Fibroblast of villous mesenchyme (primary cell): ENCODE data around the gene SPATA2L. TPM values are rescaled to one million over a fixed set of nuclear protein-coding genes. Genes with fewer than 3 reads are reported as not detected.

Source experiments
- DNase-seq: peaks from one replicate; pipeline ENCODE4 v3.0.0-alpha.2; 2010; ENCODE audit warnings: low read depth
- H3K4me3 ChIP-seq: 2 replicates; pipeline ENCODE4 v1.5.1; 2011; ENCODE audit warnings: low read depth, mild to moderate bottlenecking, low read length
- total RNA-seq: library from RNA; depleted of rRNA; stranded (reverse); fragments of >200 nt; gene quantifications from 2 replicates; pipeline ENCODE4 v1.2.3, GENCODE V29; 2012
- TF ChIP-seq, protein P1 (sequence below): IDR thresholded peaks from 2 replicates; pipeline ENCODE4 v1.5.1; 2012; ENCODE audit warnings: low read depth, mild to moderate bottlenecking, low read length; ENCODE audit not compliant: insufficient read depth

Gene SPATA2L
- total RNA-seq, 1 donor: 9.5 TPM

DNA sequence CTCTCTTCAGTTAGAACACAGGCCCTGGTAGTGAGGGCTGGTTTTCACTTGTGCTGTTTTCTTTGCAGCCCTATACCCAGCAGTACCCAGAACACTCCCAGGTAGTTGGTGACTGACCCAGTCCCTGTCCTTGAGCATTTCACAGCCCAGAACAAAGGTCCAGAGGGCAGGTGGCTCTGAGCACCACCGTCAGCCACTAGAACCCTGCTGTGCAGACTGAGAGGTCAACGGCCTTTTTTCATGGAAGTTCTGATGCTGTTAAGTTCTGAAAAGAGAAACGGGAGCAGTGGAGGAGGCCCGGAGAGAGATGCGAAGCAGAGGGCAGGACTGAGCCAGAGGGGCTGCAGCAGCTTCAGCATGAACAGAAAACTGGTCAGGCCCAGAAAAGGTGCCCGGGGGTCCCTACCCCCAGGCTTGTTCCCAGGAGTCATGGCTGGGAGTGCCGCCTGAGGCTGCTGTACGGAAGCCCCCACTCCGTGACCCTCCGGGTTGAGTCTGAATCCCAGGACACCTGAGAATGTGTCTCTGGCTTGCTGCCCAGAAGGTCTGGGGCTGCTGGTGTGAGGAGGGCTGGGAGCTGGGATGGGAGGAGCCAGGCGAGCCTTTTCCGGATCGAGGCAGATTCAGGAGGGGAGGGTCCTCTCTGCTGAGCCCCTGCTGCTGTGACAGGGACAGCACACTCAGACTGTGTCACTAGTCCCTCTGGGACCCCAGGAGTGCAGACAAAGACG, 28.5 kb upstream of the SPATA2L start:
- DNase-seq: no peak
- TF ChIP-seq, protein P1, sequence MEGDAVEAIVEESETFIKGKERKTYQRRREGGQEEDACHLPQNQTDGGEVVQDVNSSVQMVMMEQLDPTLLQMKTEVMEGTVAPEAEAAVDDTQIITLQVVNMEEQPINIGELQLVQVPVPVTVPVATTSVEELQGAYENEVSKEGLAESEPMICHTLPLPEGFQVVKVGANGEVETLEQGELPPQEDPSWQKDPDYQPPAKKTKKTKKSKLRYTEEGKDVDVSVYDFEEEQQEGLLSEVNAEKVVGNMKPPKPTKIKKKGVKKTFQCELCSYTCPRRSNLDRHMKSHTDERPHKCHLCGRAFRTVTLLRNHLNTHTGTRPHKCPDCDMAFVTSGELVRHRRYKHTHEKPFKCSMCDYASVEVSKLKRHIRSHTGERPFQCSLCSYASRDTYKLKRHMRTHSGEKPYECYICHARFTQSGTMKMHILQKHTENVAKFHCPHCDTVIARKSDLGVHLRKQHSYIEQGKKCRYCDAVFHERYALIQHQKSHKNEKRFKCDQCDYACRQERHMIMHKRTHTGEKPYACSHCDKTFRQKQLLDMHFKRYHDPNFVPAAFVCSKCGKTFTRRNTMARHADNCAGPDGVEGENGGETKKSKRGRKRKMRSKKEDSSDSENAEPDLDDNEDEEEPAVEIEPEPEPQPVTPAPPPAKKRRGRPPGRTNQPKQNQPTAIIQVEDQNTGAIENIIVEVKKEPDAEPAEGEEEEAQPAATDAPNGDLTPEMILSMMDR: no peak
- H3K4me3 ChIP-seq: no peak overlapping the region

DNA sequence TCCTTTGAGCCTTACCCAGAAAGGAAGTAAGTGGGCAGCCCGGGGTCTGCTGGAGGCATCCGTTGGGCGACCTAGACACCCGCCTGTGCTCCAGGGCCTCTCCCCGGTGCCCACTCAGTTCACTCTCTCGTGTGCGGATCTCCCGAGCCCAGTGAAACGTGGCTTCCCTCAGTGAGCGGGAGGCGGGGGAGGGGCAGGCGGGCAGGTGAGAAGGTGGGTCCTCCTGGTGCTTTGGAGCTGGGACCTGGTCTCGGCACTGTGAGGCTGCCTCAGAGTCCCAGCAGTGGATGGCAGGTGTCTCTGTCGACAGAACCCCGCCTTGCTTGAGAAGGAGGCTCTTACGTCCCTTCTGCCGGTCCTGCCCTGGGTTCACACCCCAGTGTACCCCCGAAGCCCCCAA, 27.8 kb upstream of the SPATA2L start:
- H3K4me3 ChIP-seq: no peak overlapping the region
- TF ChIP-seq, protein P1: no peak
- DNase-seq: no peak

DNA sequence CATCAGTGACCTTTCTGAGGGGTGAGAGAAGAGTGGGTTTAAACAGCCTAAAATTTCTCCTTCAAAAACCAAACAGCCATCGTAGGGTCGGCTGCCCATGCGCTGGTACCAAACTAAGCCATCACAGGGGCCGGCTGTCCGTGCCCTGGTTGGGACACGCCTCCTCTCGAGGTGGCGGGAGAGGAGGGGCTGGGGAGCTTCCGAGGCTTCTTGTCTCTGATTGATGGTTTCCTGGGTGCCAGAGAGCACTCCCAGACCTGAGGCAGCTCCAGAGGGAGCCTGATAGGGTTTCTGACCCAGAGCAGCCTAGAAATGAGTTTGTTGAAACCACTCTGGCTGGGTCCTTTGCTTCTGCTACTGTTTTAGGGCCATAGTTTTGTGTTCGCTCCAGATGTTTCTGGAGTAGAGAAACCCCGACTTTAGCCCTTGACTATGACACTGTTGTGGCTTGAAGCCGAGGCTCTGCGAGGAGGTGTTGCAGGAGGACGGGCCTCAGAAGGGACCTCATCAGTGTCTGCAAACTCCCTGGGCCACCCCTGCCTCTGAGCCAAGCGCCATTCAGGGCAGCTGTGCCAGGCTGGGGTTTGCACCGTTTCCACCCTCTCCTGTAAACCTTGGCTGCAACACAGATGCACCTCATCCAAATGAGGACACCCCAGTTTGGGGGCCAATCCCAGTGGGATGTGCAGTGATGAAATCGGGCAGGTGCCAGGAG, 26.1 kb upstream of the SPATA2L start:
- H3K4me3 ChIP-seq: no peak overlapping the region
- no peak for DNase-seq
- TF ChIP-seq, protein P1: no peak

DNA sequence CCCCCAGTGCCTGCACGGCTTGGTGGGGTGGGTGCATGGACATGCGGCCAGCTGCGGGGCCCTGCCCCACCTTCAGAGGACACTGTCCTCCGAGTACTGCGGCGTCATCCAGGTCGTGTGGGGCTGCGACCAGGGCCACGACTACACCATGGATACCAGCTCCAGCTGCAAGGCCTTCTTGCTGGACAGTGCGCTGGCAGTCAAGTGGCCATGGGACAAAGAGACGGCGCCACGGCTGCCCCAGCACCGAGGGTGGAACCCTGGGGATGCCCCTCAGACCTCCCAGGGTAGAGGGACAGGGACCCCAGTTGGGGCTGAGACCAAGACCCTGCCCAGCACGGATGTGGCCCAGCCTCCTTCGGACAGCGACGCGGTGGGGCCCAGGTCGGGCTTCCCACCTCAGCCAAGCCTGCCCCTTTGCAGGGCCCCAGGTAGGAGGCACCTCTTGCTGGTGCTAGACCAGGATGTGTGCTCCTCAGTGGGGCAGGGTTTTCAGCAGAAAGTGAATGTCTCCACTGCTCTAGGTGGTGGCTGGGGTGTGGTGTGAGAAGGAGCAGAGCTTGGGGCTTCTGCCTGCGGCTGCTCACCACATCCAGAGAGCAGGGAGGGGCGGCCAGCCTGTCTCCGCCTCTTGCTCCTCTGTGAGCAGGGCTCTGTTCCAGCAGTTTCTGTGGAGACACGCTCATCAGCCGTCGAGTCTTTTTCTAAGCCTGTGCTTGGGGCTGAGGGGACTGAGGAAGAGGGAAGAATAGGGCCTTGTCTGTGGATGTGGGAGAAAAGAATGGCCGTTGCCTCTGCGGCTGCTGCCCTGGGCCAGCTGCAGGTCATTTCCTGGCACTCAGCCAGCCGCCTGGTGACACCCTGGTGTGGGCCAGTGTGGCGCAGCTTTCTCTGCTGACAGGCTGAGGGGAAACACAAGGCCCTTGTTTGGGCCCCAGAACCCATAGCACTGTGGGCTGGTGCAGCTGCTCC, 22.1 kb upstream of the SPATA2L start:
- TF ChIP-seq, protein P1: no peak
- DNase-seq: no peak
- H3K4me3 ChIP-seq: peak overlapping the region; percentile 82

DNA sequence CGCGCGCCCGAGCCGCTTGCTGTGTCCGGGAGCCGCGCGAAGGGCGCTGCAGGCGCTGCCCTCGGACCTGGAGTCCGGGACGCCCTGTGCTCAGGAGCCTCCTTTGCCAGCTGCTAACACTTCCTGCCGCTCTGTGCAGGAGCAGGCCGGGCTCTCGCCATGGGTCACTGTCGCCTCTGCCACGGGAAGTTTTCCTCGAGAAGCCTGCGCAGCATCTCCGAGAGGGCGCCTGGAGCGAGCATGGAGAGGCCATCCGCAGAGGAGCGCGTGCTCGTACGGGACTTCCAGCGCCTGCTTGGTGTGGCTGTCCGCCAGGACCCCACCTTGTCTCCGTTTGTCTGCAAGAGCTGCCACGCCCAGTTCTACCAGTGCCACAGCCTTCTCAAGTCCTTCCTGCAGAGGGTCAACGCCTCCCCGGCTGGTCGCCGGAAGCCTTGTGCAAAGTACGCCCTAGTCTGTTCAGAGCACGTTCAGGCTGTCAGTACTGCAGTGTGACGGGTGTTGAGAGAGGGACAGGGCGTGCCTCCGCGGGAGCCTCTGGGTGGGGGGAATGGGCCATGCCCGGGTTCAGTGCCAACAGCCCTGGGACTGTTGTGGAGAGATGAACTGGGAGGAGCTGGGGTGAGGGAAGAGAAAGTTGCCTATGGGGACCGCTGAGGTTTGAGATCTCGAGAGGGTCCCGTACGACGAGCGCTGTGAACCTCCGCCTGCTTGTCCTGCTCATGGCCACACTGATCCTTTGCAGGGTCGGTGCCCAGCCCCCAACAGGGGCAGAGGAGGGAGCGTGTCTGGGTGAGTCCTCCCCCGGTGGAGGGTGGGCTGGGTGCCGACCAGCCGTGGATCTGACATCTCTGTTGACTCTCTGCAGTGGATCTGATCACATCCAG, 21.1 kb upstream of the SPATA2L start:
- DNase-seq: peak; percentile 58
- TF ChIP-seq, protein P1: no peak
- H3K4me3 ChIP-seq: peak overlapping the region; percentile 82
